PC-9 (cell line): ENCODE measurements around the gene DENND2A. TPM values are rescaled to one million over a fixed set of nuclear protein-coding genes. Genes with fewer than 3 reads are reported as not detected.
"Not testable (repeated sequence)": the region's sequence is repeated elsewhere in the genome, so short reads cannot be mapped to it uniquely, and the experiment has no call there.

Experiments used
- BruUV-seq: library from RNA; stranded (reverse); fragments of 400-500 nt; replicated peaks from 2 replicates; lab custom pipeline; 2021; lab: Mats Ljungman, UMichigan
- CTCF ChIA-PET: fragments of 300-600 bp; sonication (Branson Sonifier 250); formaldehyde crosslinking; loops from one replicate; lab custom pipeline; 2022; ENCODE audit warnings: antibody characterized with exemption; lab: Charles Lee
- POLR2A ChIA-PET: fragments of 300-600 bp; sonication (Branson Sonifier 250); formaldehyde crosslinking; loops from one replicate; lab custom pipeline; 2022; ENCODE audit warnings: antibody characterized with exemption; ENCODE audit not compliant: unreplicated experiment; lab: Charles Lee
- DNase-seq, 2 experiments: peaks; one replicate each; pipeline versions ENCODE4 v3.0.0 to v3.0.0-alpha.2; 2015 to 2022; ENCODE audit warnings: mixed read lengths in 1 of 2
- H2AFZ ChIP-seq: fragments of 200-600 bp; sonication (generic); 2 replicates; pipeline ENCODE4 v1.8.1; 2017; ENCODE audit warnings: antibody characterized with exemption
- H3F3A ChIP-seq: fragments of 200-600 bp; sonication (generic); 2 replicates; pipeline ENCODE4 v1.8.1; 2017; ENCODE audit warnings: antibody characterized with exemption, mild to moderate bottlenecking, low read depth; ENCODE audit not compliant: insufficient read depth
- H3K27ac ChIP-seq: fragments of 200-600 bp; sonication (generic); 2 replicates; pipeline ENCODE4 v1.6.1; 2016; ENCODE audit warnings: mixed run types
- H3K27me3 ChIP-seq: fragments of 200-600 bp; sonication (generic); 2 replicates; pipeline ENCODE4 v1.6.1; 2016; ENCODE audit warnings: low read depth, mixed run types; ENCODE audit not compliant: insufficient read depth
- H3K36me3 ChIP-seq: fragments of 200-600 bp; sonication (generic); 2 replicates; pipeline ENCODE4 v1.6.1; 2016; ENCODE audit warnings: low read depth, mixed run types
- H3K4me1 ChIP-seq: fragments of 200-600 bp; sonication (generic); replicated peaks from 2 replicates; pipeline ENCODE4 v1.6.1; 2016; ENCODE audit warnings: mixed run types; ENCODE audit not compliant: insufficient read depth
- H3K4me2 ChIP-seq: fragments of 200-600 bp; sonication (generic); 2 replicates; pipeline ENCODE4 v1.6.1; 2017; ENCODE audit warnings: mixed run types
- H3K4me3 ChIP-seq: fragments of 200-600 bp; sonication (generic); 2 replicates; pipeline ENCODE4 v1.6.1; 2016; ENCODE audit warnings: mixed run types
- H3K79me2 ChIP-seq: fragments of 200-600 bp; sonication (generic); 2 replicates; pipeline ENCODE4 v1.6.1; 2017; ENCODE audit warnings: low read depth, mixed run types
- H3K9me2 ChIP-seq: fragments of 200-600 bp; sonication (generic); 2 replicates; pipeline ENCODE4 v1.8.1; 2017; ENCODE audit warnings: mild to moderate bottlenecking; ENCODE audit not compliant: insufficient read depth
- H3K9me3 ChIP-seq: fragments of 200-600 bp; sonication (generic); 2 replicates; pipeline ENCODE4 v1.8.1; 2016; ENCODE audit warnings: low read depth; ENCODE audit not compliant: insufficient read depth
- H4K20me1 ChIP-seq: fragments of 200-600 bp; sonication (generic); 2 replicates; pipeline ENCODE4 v1.8.1; 2017; ENCODE audit not compliant: insufficient read depth
- CTCF ChIP-seq: fragments of 200-600 bp; sonication (generic); conservative IDR thresholded peaks from 2 replicates; pipeline ENCODE4 v1.6.1; 2017; ENCODE audit warnings: mixed run types, antibody characterized with exemption, mild to moderate bottlenecking, moderate library complexity
- EZH2 ChIP-seq: fragments of 200-600 bp; sonication (generic); IDR thresholded peaks from 2 replicates; pipeline ENCODE4 v1.8.0; 2017; ENCODE audit warnings: antibody characterized with exemption, low read depth
- intact Hi-C: fragments of 100-400 bp; cut with micrococcal nuclease; formaldehyde crosslinking; loops from one replicate; pipeline ENCODE4 v1.10.0; 2022; ENCODE audit not compliant: unreplicated experiment
- total RNA-seq: library from RNA; stranded (reverse); gene quantifications from 2 replicates; pipeline ENCODE4 v1.2.3, GENCODE V29; 2021

DENND2A gene
- total RNA-seq, 1 experiment from 2014 or later: 4.2 TPM

DNA sequence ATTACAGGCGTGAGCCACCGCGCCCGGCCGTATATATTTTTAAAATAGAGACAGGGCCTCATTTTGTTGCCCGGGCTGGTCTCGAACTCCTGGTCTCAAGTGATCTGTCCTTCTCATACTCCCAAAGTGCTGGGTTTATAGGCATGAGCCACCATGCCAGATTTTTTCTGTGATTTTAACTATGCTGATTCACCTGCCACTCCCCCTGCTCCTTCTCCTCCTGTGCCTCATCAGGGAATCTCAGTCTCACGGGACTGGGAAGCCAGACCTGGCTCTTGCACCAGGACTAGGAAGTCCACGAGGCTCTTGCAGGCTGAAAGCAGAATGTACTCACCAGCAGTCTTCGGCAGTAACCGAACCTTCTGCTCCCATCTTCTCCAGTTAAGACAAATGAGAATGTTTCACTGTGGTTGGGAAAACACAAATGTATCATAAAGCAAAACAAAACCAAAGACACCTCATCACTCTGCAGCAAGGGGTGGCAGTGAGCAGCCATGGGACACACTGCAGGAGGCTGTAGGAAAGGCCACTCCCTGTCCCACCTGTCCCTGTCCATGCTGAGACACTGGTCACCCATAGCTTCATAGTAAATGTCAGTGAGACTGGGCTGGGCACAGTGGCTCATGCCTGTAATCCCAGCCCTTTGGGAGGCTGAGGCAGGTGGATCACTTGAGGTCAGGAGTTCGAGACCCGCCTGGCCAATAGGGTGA is 82.6 kb downstream of the DENND2A start:
- Histone ChIP-seq H4K20me1 (no peaks in the 10 kb centered on the region), H3K27me3 (no peaks in the 10 kb centered on the region), H3F3A (peaks cover 19% of the 10 kb centered on the region), H3K9me2 (no peaks in the 10 kb centered on the region), H3K36me3 (no peaks in the 10 kb centered on the region), H3K27ac (no peak overlapping the region), H3K79me2 (no peaks in the 10 kb centered on the region), H3K4me1 (peaks cover 27% of the 10 kb centered on the region), H2AFZ (no peak overlapping the region), H3K4me3 (no peak overlapping the region), H3K4me2 (no peak overlapping the region), H3K9me3 (no peaks in the 10 kb centered on the region)
- POLR2A ChIA-PET: no interaction called here
- CTCF ChIA-PET: no interaction called here
- no TSS peak for BruUV-seq
- intact Hi-C loops: no loop called here
- no peak for DNase-seq
- TF ChIP-seq CTCF (no peak), EZH2 (no peak)

DNA sequence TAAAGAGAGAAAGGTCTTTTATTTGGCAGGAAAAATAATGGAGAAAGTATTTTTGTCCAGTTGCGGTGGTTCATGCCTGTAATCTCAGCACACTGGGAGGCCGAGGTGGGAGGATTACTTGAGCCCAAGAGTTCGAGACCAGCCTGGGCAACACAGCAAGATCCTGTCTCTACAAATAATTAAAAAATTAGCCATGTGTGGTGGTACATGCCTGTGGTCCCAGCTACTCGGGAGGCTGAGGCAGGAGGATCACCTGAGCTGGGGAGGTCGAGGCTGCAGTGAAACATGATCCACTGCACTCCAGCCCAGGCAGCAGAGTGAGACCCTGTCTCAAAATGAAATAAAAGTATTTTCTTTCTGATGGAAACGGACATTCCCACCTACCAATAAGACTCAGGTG is 83.5 kb downstream of the DENND2A start:
- Histone ChIP-seq H2AFZ (no peak overlapping the region), H3K4me1 (peaks cover 22% of the 10 kb centered on the region), H3F3A (peaks cover 19% of the 10 kb centered on the region), H3K4me2 (no peak overlapping the region), H3K27ac (no peak overlapping the region), H3K4me3 (no peak overlapping the region), H3K27me3 (no peaks in the 10 kb centered on the region), H3K36me3 (no peaks in the 10 kb centered on the region), H3K9me2 (no peaks in the 10 kb centered on the region), H3K9me3 (no peaks in the 10 kb centered on the region), H3K79me2 (no peaks in the 10 kb centered on the region), H4K20me1 (no peaks in the 10 kb centered on the region)
- TF ChIP-seq CTCF (no peak), EZH2 (no peak)
- POLR2A ChIA-PET: no interaction called here
- DNase-seq: no peak
- CTCF ChIA-PET: no interaction called here
- intact Hi-C loops: no loop called here
- no TSS peak for BruUV-seq

- H3K9me2 ChIP-seq, intact Hi-C loops, H3K79me2 ChIP-seq, POLR2A ChIA-PET, DNase-seq, H3F3A ChIP-seq, H3K27ac ChIP-seq, H2AFZ ChIP-seq, H3K4me2 ChIP-seq, BruUV-seq, H3K4me3 ChIP-seq, H3K27me3 ChIP-seq, H3K4me1 ChIP-seq, CTCF ChIA-PET, H3K36me3 ChIP-seq, H3K9me3 ChIP-seq, H4K20me1 ChIP-seq: not testable (repeated sequence)
These were observed 87.4 kb downstream of the DENND2A start for GRCh38 chr7:140553236-140553635.

GRCh38 chr7:140552240-140552679 is 88.4 kb downstream of the DENND2A start:
- Histone ChIP-seq H3F3A (peaks cover 5% of the 10 kb centered on the region; the same call in 1 of the 2 replicates), H3K36me3 (no peaks in the 10 kb centered on the region), H4K20me1 (no peaks in the 10 kb centered on the region), H3K27ac (no peak overlapping the region), H3K9me3 (no peaks in the 10 kb centered on the region), H3K79me2 (no peaks in the 10 kb centered on the region), H2AFZ (no peak overlapping the region), H3K4me2 (no peak overlapping the region), H3K4me3 (no peak overlapping the region), H3K4me1 (no peaks in the 10 kb centered on the region), H3K27me3 (no peaks in the 10 kb centered on the region), H3K9me2 (no peaks in the 10 kb centered on the region)
- BruUV-seq: no TSS peak
- intact Hi-C loops: no loop called here
- TF ChIP-seq CTCF (no peak), EZH2 (no peak)
- CTCF ChIA-PET: no interaction called here
- DNase-seq: no peak
- POLR2A ChIA-PET: no interaction called here
